Measurements from ENCODE around the gene PKP1.

The PKP1 gene

DNA sequence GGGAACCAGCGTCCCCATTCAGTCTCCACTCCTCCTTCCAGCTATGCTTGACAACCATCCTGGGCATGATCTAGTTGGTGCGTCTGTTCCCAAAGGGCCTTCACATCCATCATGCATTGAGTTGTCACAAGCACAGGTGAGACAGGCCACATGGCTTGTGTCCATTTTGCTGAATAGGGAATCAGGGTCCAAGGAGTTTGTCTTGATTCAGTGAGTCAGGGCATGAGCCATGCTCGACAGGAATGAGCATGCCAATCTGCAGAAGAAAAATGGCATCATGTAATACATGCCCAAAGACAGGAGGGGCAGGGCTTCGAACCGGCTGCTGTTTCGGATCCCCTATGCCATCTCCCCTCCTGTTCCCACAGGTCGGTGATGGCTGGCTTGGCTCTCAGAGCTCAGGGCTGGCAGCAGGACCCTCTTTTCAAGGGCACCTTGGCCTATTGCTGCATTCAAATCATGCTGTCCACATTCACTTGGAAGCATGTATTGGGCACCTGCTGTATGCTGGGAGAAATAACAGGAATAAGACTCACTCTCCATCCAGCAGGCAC is 44.5 kb downstream of the PKP1 start:
- in situ Hi-C loops (cut with MboI; ENCODE audit: low sequenced_read_pairs), result no loop called here

- in situ Hi-C loops (cut with MboI; ENCODE audit: low sequenced_read_pairs), result no loop called here
These were observed 45.3 kb downstream of the PKP1 start for GRCh38 chr1:201328576-201328975.

GRCh38 chr1:201329286-201329685 is 46.0 kb downstream of the PKP1 start:
- in situ Hi-C loops (cut with MboI; ENCODE audit: low sequenced_read_pairs), result no loop called here

- in situ Hi-C loops (cut with MboI; ENCODE audit: low sequenced_read_pairs), result no loop called here
These were observed 46.5 kb downstream of the PKP1 start for GRCh38 chr1:201329801-201330200.

- in situ Hi-C loops (cut with MboI; ENCODE audit: low sequenced_read_pairs), result no loop called here
These were observed 47.2 kb downstream of the PKP1 start for GRCh38 chr1:201330541-201330940.

DNA sequence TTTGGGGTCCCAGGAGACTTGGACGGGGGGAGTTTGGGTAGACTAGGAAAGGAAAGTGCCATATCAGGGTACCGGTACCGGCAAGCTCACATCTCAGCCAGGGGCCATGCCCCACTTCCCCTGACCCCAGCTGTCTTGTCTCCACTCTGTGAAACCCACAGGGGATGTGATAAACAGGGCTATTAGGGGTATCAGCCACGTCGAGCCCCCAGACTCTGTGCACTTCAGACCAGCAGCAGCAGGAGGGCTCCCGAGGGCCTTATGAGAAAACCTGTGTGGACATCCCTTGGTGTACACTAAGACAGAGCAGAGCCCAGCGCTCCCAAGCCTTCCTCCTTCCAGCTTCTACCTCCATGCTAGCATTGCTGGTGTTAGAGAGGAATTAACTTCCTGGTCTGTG is 47.9 kb downstream of the PKP1 start:
- in situ Hi-C loops (cut with MboI; ENCODE audit: low sequenced_read_pairs), result no loop called here

GRCh38 chr1:201332021-201332420 is 48.7 kb downstream of the PKP1 start:
- in situ Hi-C loops (cut with MboI; ENCODE audit: low sequenced_read_pairs), result no loop called here

- in situ Hi-C loops (cut with MboI; ENCODE audit: low sequenced_read_pairs), result no loop called here
These were observed 49.5 kb downstream of the PKP1 start for GRCh38 chr1:201332616-201333335.

- in situ Hi-C loops (cut with MboI; ENCODE audit: low sequenced_read_pairs), result no loop called here
These were observed 51.2 kb downstream of the PKP1 start for GRCh38 chr1:201334325-201335173.

DNA sequence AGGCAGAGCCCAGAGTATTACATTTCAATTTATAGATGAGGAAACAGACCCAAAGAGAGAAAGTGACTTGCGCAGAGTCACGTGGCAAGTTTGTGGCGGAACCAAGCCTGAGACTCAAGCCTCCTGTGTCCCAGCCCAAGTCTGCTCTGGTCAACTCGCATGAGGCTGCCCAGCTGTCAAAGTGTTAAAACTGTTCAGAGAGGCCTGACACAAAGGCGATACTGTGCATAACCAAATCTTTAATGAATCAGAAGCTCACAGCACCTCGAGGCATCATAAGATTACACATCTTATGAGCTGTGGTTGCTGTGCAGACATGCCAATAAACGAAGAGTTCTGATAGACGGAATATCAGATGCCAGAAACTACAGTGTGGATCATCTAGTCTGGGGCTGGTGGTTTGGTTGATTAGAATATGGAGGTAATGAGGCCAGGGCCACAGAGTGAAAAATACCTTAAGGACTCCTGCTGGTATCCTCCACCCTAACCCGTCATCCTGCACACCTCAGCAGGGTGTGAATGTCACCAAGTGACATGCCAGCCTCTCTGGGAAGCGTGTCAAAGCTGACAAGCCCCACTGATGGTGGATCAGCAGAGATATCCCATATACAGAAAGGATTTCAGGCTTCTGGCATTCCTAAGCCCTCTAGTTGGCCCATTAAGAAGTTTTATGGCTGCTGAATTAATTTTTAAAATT is 52.0 kb downstream of the PKP1 start:
- in situ Hi-C loops (cut with MboI; ENCODE audit: low sequenced_read_pairs), result no loop called here

DNA sequence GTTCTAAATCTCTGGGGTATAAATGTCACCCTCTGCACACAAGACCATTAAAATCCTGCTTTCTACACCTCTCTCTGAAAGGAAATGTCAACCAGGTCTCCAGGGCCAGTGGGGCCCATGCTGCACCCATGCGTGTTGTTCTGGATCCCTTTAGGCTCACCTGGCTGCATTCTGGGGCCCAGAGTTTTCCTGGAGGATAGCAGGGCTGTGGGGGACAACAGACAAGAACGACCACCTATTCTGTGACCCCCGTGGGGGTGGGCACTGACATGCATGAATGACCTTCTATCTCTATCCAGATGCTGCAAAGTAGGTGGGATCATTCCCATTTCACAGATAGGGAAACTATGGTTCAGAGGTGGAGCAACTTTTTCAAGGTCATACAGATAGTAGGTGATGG is 52.6 kb downstream of the PKP1 start:
- in situ Hi-C loops (cut with MboI; ENCODE audit: low sequenced_read_pairs), result no loop called here

GRCh38 chr1:201336711-201337450 is 53.6 kb downstream of the PKP1 start:
- in situ Hi-C loops (cut with MboI; ENCODE audit: low sequenced_read_pairs), result no loop called here

DNA sequence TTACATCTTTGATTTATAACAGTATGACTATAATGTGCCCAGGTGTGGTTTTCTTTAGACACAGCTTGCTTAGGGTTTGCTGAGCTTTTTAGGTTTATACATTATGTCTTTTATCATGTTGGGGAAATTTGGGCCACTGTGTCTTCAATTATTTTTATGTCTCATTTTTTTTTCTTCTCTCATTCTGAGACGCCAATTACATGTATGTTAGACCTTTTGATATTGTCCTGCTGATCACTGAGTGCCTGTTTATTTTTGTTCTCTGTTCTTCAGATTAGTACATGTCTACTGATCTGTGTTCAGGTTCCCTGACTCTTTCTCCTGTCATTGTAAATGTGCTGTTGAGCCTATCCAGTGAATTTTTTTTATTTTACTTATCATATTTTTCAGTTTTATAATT is 58.1 kb downstream of the PKP1 start:
- in situ Hi-C loops (cut with MboI; ENCODE audit: low sequenced_read_pairs), result no loop called here

DNA sequence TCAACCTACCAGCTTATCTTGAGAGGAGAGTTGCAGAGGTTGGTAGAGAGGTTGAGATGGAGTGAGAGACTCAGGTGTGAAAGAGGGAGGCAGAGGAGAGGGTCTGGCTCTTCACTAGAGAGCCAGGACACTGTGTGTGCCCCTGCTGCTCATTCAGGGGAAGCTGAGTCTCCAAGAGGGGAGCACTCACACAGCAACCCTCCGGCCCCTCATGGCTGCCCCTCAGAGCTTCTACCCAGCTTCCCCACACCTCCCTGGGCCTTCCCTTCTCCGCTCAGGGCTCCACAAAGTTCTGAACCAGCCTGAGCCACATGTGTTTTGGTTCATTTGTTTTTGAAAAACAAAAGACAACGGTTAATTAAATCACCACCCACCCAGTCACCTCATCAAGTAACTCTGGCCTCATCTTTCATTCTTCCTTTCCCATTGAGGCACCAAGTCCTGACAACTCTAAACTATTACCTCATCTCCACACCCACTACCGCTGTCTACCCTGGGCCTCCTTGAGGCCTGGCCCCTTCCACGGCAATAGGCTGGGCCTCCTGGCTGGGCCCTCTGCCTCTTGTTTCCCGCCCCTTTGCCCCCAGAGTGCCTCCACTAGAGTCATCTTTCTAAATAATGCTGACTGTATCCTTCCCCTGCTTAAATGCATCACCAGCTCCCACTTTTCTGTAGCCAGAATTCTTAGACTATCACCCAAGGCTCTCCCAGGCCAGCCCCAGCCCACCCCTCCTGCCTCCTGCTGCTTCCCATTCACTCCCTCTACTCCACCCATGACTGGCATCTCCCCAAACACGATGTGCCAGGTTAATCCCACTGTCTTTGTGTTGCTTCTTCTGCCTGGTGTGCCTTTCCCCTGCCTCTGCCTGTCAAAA is 61.1 kb downstream of the PKP1 start:
- in situ Hi-C loops (cut with MboI; ENCODE audit: low sequenced_read_pairs), result no loop called here

- in situ Hi-C loops (cut with MboI; ENCODE audit: low sequenced_read_pairs), result no loop called here
These were observed 61.7 kb downstream of the PKP1 start for GRCh38 chr1:201345081-201345355.

DNA sequence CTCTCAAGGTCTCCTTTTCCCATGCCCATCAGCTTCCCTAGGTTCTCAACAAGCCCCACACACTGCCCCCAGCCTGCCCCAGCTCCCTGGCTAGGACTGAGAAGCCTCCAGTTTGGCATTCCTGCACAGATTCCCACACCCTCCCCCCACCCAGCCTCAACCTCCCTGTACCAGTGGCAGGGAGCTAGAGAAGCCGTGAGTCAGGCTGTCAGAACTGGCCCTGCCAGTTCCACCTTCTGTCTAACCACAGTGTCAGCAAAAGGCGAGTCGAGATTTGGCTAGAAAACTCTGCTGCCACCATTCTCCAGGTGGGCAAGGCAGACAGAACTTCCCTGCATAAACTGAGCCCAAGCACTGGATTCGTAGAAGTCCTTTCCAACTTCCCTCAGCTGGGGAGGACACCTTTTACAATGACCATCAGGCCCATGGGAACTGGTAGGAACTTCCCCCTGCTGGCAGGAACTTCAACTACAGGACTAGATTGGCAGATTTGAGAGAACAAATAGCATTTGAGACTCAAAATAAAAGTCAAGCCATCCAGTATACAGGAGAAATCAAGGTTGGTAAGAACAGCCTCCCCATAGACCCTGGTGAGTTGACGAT is 63.1 kb downstream of the PKP1 start:
- in situ Hi-C loops (cut with MboI; ENCODE audit: low sequenced_read_pairs), result no loop called here

DNA sequence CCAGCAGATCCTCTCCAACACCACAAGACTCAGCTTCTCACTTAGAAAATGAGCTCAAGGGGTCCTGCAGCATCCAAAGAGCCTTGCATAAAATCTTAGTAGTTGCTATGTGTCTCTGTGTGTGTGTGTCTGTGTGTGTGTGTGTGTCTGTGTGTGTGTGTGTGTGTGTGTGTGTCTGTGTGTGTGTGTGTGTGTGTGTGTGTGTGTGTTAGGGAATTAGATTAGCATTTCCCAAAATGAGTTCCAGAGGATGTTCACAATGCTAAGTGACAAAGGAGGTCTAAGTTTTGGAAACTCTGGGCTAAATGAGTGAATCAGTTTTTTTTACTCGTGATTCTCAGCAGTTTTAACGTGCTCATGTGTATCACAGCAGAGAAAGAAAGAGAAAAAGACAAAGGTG is 63.7 kb downstream of the PKP1 start:
- in situ Hi-C loops (cut with MboI; ENCODE audit: low sequenced_read_pairs), result no loop called here

- in situ Hi-C loops (cut with MboI; ENCODE audit: low sequenced_read_pairs), result no loop called here
These were observed 64.3 kb downstream of the PKP1 start for GRCh38 chr1:201347498-201348210.

DNA sequence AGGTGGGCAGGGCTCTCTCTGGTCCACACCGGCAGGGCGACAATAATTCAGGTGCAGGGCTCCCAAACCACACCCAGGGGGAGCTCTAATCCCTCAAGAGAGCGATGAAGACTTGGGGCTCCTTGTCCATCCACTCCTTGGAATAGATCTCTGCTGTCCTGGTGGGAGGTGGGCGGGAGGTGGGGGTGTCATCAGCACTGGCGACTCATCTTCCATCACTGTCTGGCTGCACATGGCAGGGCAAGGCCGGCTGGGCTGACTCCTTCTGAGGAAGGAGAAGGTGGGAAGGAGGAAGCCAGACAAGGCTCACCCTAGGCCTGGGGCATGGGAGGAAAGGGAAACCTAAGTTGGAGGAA is 64.9 kb downstream of the PKP1 start:
- in situ Hi-C loops (cut with MboI; ENCODE audit: low sequenced_read_pairs), result no loop called here
